Brain pericyte (primary cell): ENCODE results near the gene BUB1.
"Not testable (repeated sequence)": the region's sequence is repeated elsewhere in the genome, so short reads cannot be mapped to it uniquely, and the experiment has no call there.

Experiments
- DNase-seq: peaks from one replicate; pipeline ENCODE4 v3.0.0-alpha.2; 2012; ENCODE audit warnings: low read depth, low spot score

BUB1 gene

GRCh38 chr2:110691612-110692258 lies 13.9 kb upstream of the BUB1 start:
- no peak for DNase-seq

- DNase-seq, result no peak
Measured at GRCh38 chr2:110690083-110690965, 12.5 kb upstream of the BUB1 start.

- no peak for DNase-seq
Measured at GRCh38 chr2:110688594-110689091, 10.8 kb upstream of the BUB1 start.

GRCh38 chr2:110687775-110688484 lies 10.1 kb upstream of the BUB1 start:
- DNase-seq, result not testable (repeated sequence)

GRCh38 chr2:110682872-110683271 lies 5.0 kb upstream of the BUB1 start:
- no peak for DNase-seq

- no peak for DNase-seq
Measured at GRCh38 chr2:110682267-110682666, 4.4 kb upstream of the BUB1 start.

GRCh38 chr2:110680709-110681108 lies 2.8 kb upstream of the BUB1 start:
- DNase-seq, result no peak

GRCh38 chr2:110679865-110680264 lies 2.0 kb upstream of the BUB1 start:
- DNase-seq, result no peak

GRCh38 chr2:110679337-110679707 lies 1.5 kb upstream of the BUB1 start:
- DNase-seq, result no peak

- no peak for DNase-seq
Measured at GRCh38 chr2:110678457-110679336, 834 bp upstream of the BUB1 start.

GRCh38 chr2:110677080-110677479 lies 783 bp downstream of the BUB1 start:
- DNase-seq, result no peak

GRCh38 chr2:110675679-110676078 lies 2.2 kb downstream of the BUB1 start:
- DNase-seq, result no peak

GRCh38 chr2:110674620-110675555 lies 3.0 kb downstream of the BUB1 start:
- no peak for DNase-seq

- DNase-seq, result no peak
Measured at GRCh38 chr2:110673201-110673600, 4.7 kb downstream of the BUB1 start.

GRCh38 chr2:110670826-110671225 lies 7.0 kb downstream of the BUB1 start:
- DNase-seq, result no peak

- no peak for DNase-seq
Measured at GRCh38 chr2:110669079-110669478, 8.8 kb downstream of the BUB1 start.

GRCh38 chr2:110667071-110667470 lies 10.8 kb downstream of the BUB1 start:
- no peak for DNase-seq

GRCh38 chr2:110664135-110664534 lies 13.7 kb downstream of the BUB1 start:
- DNase-seq, result no peak

- no peak for DNase-seq
Measured at GRCh38 chr2:110662560-110662959, 15.3 kb downstream of the BUB1 start.

GRCh38 chr2:110660558-110660957 lies 17.3 kb downstream of the BUB1 start:
- DNase-seq, result no peak
